Activated naive CD4-positive, alpha-beta T cell treated with anti-CD3 and anti-CD28 coated beads for 36 hours (primary cell): Measurements from ENCODE around the gene ESPN. TPM values are rescaled to one million over a fixed set of nuclear protein-coding genes. Genes with fewer than 3 reads are reported as not detected.
A peak's percentile ranks its signal among the peaks of the same experiment; 100 is the strongest.

ENCODE experiments used
- CTCF ChIA-PET: fragments of 350-600 bp; sonication (Branson Sonifier 250); formaldehyde crosslinking; loops from one replicate; lab custom pipeline; 2021; ENCODE audit warnings: antibody characterized with exemption; lab: Charles Lee
- DNase-seq: peaks from one replicate; pipeline ENCODE4 v3.0.0-alpha.2; 2020
- H3K27ac Mint-ChIP-seq: one replicate; pipeline ENCODE4 v1.8.0; 2021; ENCODE audit warnings: mild to moderate bottlenecking, mixed read lengths
- H3K27me3 Mint-ChIP-seq: one replicate; pipeline ENCODE4 v1.8.0; 2021; ENCODE audit warnings: low read depth, mixed read lengths
- H3K36me3 Mint-ChIP-seq: one replicate; pipeline ENCODE4 v1.8.0; 2021; ENCODE audit warnings: low read depth, mixed read lengths
- H3K4me1 Mint-ChIP-seq: one replicate; pipeline ENCODE4 v1.8.0; 2021; ENCODE audit warnings: low read depth, mixed read lengths
- H3K4me3 Mint-ChIP-seq: one replicate; pipeline ENCODE4 v1.8.0; 2021; ENCODE audit warnings: mild to moderate bottlenecking, moderate library complexity, mixed read lengths
- H3K9me3 Mint-ChIP-seq: one replicate; pipeline ENCODE4 v1.8.0; 2021; ENCODE audit warnings: mixed read lengths
- intact Hi-C: fragments of 100-400 bp; cut with micrococcal nuclease; formaldehyde crosslinking; loops from one replicate; pipeline ENCODE4 v1.15.1; 2023
- total RNA-seq, 2 experiments: library from RNA; stranded (reverse); gene quantifications; one replicate each; pipeline ENCODE4 v1.2.3, GENCODE V29; 2021

ESPN gene, protein sequence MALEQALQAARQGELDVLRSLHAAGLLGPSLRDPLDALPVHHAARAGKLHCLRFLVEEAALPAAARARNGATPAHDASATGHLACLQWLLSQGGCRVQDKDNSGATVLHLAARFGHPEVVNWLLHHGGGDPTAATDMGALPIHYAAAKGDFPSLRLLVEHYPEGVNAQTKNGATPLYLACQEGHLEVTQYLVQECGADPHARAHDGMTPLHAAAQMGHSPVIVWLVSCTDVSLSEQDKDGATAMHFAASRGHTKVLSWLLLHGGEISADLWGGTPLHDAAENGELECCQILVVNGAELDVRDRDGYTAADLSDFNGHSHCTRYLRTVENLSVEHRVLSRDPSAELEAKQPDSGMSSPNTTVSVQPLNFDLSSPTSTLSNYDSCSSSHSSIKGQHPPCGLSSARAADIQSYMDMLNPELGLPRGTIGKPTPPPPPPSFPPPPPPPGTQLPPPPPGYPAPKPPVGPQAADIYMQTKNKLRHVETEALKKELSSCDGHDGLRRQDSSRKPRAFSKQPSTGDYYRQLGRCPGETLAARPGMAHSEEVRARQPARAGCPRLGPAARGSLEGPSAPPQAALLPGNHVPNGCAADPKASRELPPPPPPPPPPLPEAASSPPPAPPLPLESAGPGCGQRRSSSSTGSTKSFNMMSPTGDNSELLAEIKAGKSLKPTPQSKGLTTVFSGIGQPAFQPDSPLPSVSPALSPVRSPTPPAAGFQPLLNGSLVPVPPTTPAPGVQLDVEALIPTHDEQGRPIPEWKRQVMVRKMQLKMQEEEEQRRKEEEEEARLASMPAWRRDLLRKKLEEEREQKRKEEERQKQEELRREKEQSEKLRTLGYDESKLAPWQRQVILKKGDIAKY
- total RNA-seq: under 1 TPM; 0.50 to 0.79 TPM

DNA sequence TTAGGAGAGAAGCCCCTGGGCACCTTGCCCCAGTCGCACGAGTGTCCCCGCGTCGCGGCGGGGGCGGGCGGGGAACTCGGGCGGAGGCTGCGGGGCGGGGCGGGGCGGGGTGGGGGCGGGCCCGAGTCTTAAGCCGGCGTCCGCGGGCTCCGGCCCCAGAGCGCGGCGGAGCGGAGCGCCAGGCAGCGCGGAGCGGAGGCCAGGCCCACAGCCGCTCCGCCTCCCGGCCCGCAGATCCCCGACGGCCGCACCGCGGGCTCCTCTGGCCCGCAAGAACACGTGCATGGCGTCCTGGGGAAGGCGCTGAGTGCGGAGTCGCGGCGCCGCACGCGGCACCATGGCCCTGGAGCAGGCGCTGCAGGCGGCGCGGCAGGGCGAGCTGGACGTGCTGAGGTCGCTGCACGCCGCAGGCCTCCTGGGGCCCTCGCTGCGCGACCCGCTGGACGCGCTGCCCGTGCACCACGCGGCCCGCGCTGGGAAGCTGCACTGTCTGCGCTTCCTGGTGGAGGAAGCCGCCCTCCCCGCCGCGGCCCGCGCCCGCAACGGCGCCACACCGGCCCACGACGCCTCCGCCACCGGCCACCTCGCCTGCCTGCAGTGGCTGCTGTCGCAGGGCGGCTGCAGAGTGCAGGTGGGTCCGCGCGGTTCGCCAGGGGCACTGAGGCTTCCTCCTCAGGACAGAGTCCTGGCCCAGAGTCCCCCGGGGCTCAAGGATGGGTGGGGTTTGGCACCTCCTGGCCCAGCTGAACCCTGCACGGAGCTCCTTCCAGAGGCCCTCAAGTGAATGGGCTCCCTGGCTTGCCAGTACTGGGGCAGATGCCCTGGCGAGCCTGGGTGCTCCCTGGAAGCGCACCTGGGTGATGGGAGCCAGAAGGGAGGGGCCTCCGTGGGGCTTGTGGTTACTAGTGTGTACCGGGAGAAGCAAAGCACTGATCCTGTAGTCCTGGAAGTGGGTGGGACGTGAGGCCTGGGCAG, at the start of gene ESPN:
Gene ESPN, plus strand, starts transcription at position 158 of the 975 bp plus-strand sequence. Its CDS starts 180 bp downstream, at position 338.
- H3K4me1 Mint-ChIP-seq: peaks cover 7% of the 10 kb centered on the region
- H3K36me3 Mint-ChIP-seq: no peaks in the 10 kb centered on the region
- DNase-seq: no peak
- H3K9me3 Mint-ChIP-seq: no peaks in the 10 kb centered on the region
- H3K4me3 Mint-ChIP-seq: peak within 1 kb of the TSS; percentile 34
- intact Hi-C loops: no loop called here
- CTCF ChIA-PET: interaction anchor here (0.7 to 1.0 kb wide), 2 partner anchors 13 to 39 kb away, joined by 4 to 8 read pairs; no protein-coding TSS in a partner anchor
- H3K27ac Mint-ChIP-seq: no peak within 1 kb of the TSS
- peaks cover 34% of the 10 kb centered on the region for H3K27me3 Mint-ChIP-seq

DNA sequence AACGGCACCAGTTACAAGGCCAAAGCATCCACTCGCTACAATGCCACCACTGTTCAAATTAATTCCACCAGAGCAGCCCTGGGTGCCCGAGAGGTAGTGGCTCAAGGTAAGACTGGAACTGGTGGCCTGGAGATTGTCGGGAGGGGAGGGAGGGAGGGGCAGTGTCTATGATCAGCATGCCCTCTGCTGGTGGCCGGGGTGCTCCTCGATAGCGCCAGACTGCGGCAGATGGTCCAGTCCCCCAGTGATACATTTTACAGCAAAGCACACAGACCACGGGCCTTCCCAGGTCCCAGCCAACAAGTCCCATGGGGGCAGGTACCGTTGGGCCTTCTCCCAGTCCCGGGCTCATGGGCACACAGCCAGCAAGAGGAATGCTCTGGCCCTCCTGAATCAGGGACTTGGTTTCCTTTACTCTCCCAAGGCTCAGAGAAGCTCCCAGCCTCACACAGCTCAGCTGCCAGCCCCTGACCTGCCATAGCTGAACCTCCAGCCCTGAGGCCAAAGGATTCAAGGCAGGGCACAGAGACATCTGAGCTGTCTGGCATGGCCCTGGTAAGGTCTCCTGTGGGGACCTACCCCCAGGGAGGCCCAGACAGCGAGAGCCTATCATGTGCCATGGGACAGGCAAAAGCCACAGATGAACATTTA, 46.4 kb upstream of the ESPN start:
- peaks cover 4% of the 10 kb centered on the region for H3K36me3 Mint-ChIP-seq
- H3K9me3 Mint-ChIP-seq: peaks cover 3% of the 10 kb centered on the region
- H3K27ac Mint-ChIP-seq: no peak overlapping the region
- no peak for DNase-seq
- H3K4me3 Mint-ChIP-seq: no peak overlapping the region
- no peaks in the 10 kb centered on the region for H3K4me1 Mint-ChIP-seq
- CTCF ChIA-PET: no interaction called here
- intact Hi-C loops: no loop called here
- H3K27me3 Mint-ChIP-seq: no peaks in the 10 kb centered on the region

DNA sequence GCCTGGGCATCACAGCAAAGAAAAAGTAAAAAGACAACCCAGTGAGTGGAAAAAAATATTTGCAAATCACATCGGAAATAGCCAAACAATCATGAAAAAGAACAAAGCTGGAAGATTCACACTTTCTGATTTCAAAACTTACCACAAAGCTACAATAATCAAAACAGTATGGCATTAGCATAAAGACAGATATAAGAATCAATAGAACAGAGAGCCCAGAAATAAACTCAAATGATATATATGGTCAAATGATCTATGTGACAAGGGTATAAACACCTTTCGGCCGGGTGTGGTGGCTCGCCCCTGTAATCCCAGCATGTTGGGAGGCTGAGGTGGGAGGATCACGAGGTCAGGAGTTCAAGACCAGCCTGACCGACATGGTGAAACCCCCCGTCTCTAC, 44.5 kb upstream of the ESPN start:
- Mint-ChIP-seq H3K27me3 (no peaks in the 10 kb centered on the region), H3K9me3 (peaks cover 6% of the 10 kb centered on the region), H3K4me1 (no peaks in the 10 kb centered on the region), H3K27ac (no peak overlapping the region), H3K4me3 (no peak overlapping the region), H3K36me3 (peaks cover 4% of the 10 kb centered on the region)
- intact Hi-C loops: no loop called here
- CTCF ChIA-PET: no interaction called here
- DNase-seq: no peak

- CTCF ChIA-PET: interaction anchor here (1.3 kb wide), 2 partner anchors 21 to 36 kb away, joined by 3 to 4 read pairs; no protein-coding TSS in a partner anchor
- Mint-ChIP-seq H3K4me3 (no peak overlapping the region), H3K27ac (no peak overlapping the region), H3K36me3 (peaks cover 4% of the 10 kb centered on the region), H3K9me3 (peaks cover 6% of the 10 kb centered on the region), H3K27me3 (no peaks in the 10 kb centered on the region), H3K4me1 (peaks cover 4% of the 10 kb centered on the region)
- no peak for DNase-seq
- intact Hi-C loops: no loop called here
Observed at GRCh38 chr1:6384135-6384534, 40.4 kb upstream of the ESPN start.

GRCh38 chr1:6384962-6385361, 39.6 kb upstream of the ESPN start:
- peaks cover 4% of the 10 kb centered on the region for H3K4me1 Mint-ChIP-seq
- CTCF ChIA-PET: interaction anchor here (0.8 to 1.3 kb wide), 4 partner anchors 20 to 106 kb away, joined by 3 to 4 read pairs (median 3); partner anchors contain the start of gene PLEKHG5
- peaks cover 3% of the 10 kb centered on the region for H3K9me3 Mint-ChIP-seq
- no peak overlapping the region for H3K4me3 Mint-ChIP-seq
- intact Hi-C loops: no loop called here
- no peaks in the 10 kb centered on the region for H3K27me3 Mint-ChIP-seq
- DNase-seq: no peak
- H3K27ac Mint-ChIP-seq: no peak overlapping the region
- H3K36me3 Mint-ChIP-seq: peaks cover under 1% of the 10 kb centered on the region

DNA sequence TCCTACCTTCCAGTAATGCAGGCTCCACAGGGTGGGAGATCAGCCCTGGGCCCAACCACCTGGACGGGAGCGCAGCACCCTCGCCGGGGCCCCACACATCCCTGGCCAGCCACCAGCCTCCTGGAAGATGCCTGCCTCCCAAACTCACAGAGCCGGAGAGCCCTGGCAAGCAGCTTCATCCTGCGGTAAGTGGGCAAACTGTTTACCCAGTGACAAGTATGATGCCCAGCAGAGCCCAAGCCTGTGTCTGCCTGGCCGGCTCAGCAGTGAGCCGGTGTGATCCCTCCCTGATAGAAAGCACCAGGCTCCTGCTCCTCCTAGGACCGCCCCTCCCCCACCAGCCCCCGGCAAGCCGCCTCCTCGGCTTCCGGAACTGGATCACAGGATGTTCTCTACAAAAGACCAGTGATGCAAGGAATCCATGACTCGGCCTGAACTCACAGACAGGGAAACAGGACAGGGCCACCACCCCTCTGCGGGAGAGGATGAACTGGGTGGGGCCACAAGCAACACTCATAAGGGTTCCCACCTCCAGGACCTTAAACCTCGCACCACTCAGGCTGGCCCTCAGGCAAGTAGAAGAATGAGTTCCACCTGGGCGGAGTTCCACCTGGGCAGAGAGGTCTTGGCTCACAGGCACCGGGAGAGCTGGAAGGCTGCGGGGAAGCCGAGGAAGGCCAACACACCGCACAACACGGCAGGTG, 38.9 kb upstream of the ESPN start:
- Mint-ChIP-seq H3K27ac (no peak overlapping the region), H3K9me3 (peaks cover 3% of the 10 kb centered on the region), H3K36me3 (no peaks in the 10 kb centered on the region), H3K27me3 (no peaks in the 10 kb centered on the region), H3K4me1 (peaks cover 6% of the 10 kb centered on the region), H3K4me3 (no peak overlapping the region)
- CTCF ChIA-PET: no interaction called here
- DNase-seq: no peak
- intact Hi-C loops: no loop called here

- CTCF ChIA-PET: interaction anchor here (0.5 to 0.6 kb wide), 2 partner anchors 138 to 215 kb away, joined by 3 read pairs; no protein-coding TSS in a partner anchor
- Mint-ChIP-seq H3K4me3 (no peak overlapping the region), H3K9me3 (peaks cover 3% of the 10 kb centered on the region), H3K27ac (no peak overlapping the region), H3K4me1 (peaks cover 6% of the 10 kb centered on the region), H3K36me3 (no peaks in the 10 kb centered on the region), H3K27me3 (no peaks in the 10 kb centered on the region)
- no peak for DNase-seq
- intact Hi-C loops: no loop called here
Observed at GRCh38 chr1:6386371-6386949, 38.1 kb upstream of the ESPN start.

GRCh38 chr1:6389971-6390370, 34.6 kb upstream of the ESPN start:
- intact Hi-C loops: no loop called here
- Mint-ChIP-seq H3K4me1 (peaks cover 22% of the 10 kb centered on the region), H3K27me3 (no peaks in the 10 kb centered on the region), H3K9me3 (no peaks in the 10 kb centered on the region), H3K4me3 (no peak overlapping the region), H3K36me3 (peaks cover 4% of the 10 kb centered on the region), H3K27ac (no peak overlapping the region)
- DNase-seq: no peak
- CTCF ChIA-PET: interaction anchor here (0.5 kb wide), 1 partner anchor 21 kb away, joined by 3 read pairs; no protein-coding TSS in a partner anchor

GRCh38 chr1:6391951-6392808, 32.4 kb upstream of the ESPN start:
- Mint-ChIP-seq H3K9me3 (no peaks in the 10 kb centered on the region), H3K27me3 (no peaks in the 10 kb centered on the region), H3K4me3 (peak overlapping the region; percentile 78), H3K27ac (no peak overlapping the region), H3K36me3 (peaks cover 4% of the 10 kb centered on the region), H3K4me1 (peaks cover 21% of the 10 kb centered on the region)
- CTCF ChIA-PET: interaction anchor here (0.7 to 1.5 kb wide), 10 partner anchors 11 to 365 kb away, joined by 3 to 7 read pairs (median 3); no protein-coding TSS in a partner anchor
- intact Hi-C loops: loop anchor here (2.0 kb wide), 2 partner anchors 73 to 211 kb away; partner anchors contain the start of gene KLHL21
- no peak for DNase-seq
